ENCODE data around the gene SDK1.

SDK1 gene

DNA sequence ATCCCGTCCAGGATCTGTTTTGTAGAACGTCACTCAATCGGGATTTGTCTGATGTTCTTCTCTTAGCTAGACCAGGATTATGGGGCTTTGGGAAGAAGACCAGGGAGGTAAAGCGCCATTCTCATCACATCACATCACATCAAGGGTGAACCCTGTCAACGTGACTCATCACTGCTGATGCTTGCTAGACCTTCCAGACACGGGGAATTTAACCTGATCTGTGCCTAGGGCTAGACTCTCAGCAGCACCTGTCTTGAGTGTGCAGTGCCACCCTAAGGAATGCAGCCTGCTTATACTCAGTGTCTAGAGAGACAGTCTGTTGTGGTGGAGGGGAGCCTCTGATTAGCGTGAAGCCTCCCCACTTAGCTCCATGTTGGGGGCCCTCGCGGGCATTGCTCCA is 702.5 kb downstream of the SDK1 start:
- H3K4me3 ChIP-seq (ENCODE audit: low read length), result no peak overlapping the region
- no peaks in the 10 kb centered on the region for H3K27me3 ChIP-seq (replicated peaks; ENCODE audit: control insufficient read depth, insufficient read depth, low read length)
- no peaks in the 10 kb centered on the region for H3K9me3 ChIP-seq (ENCODE audit: control insufficient read depth, low read length)
- H3K9ac ChIP-seq (ENCODE audit: low read length), result no peak overlapping the region
- H3K36me3 ChIP-seq (ENCODE audit: control insufficient read depth, insufficient read depth, low read length, severe bottlenecking), result no peaks in the 10 kb centered on the region
- no peak for DNase-seq (ENCODE audit: low read depth)
- H3K4me1 ChIP-seq (ENCODE audit: control insufficient read depth, insufficient read depth, low read length), result no peaks in the 10 kb centered on the region

- no peak for DNase-seq (ENCODE audit: low read depth)
- no peaks in the 10 kb centered on the region for H3K27me3 ChIP-seq (replicated peaks; ENCODE audit: control insufficient read depth, insufficient read depth, low read length)
- H3K4me3 ChIP-seq (ENCODE audit: low read length), result no peak overlapping the region
- no peaks in the 10 kb centered on the region for H3K36me3 ChIP-seq (ENCODE audit: control insufficient read depth, insufficient read depth, low read length, severe bottlenecking)
- H3K4me1 ChIP-seq (ENCODE audit: control insufficient read depth, insufficient read depth, low read length), result no peaks in the 10 kb centered on the region
- H3K9me3 ChIP-seq (ENCODE audit: control insufficient read depth, low read length), result no peaks in the 10 kb centered on the region
- no peak overlapping the region for H3K9ac ChIP-seq (ENCODE audit: low read length)
Observed at GRCh38 chr7:4006687-4007086, 705.6 kb downstream of the SDK1 start.

- H3K36me3 ChIP-seq (ENCODE audit: control insufficient read depth, insufficient read depth, low read length, severe bottlenecking), result no peaks in the 10 kb centered on the region
- no peak for DNase-seq (ENCODE audit: low read depth)
- no peaks in the 10 kb centered on the region for H3K27me3 ChIP-seq (replicated peaks; ENCODE audit: control insufficient read depth, insufficient read depth, low read length)
- peaks cover 5% of the 10 kb centered on the region for H3K4me1 ChIP-seq (ENCODE audit: control insufficient read depth, insufficient read depth, low read length)
- no peak overlapping the region for H3K4me3 ChIP-seq (ENCODE audit: low read length)
- H3K9me3 ChIP-seq (ENCODE audit: control insufficient read depth, low read length), result no peaks in the 10 kb centered on the region
- no peak overlapping the region for H3K9ac ChIP-seq (ENCODE audit: low read length)
Observed at GRCh38 chr7:4009211-4010060, 708.4 kb downstream of the SDK1 start.

DNA sequence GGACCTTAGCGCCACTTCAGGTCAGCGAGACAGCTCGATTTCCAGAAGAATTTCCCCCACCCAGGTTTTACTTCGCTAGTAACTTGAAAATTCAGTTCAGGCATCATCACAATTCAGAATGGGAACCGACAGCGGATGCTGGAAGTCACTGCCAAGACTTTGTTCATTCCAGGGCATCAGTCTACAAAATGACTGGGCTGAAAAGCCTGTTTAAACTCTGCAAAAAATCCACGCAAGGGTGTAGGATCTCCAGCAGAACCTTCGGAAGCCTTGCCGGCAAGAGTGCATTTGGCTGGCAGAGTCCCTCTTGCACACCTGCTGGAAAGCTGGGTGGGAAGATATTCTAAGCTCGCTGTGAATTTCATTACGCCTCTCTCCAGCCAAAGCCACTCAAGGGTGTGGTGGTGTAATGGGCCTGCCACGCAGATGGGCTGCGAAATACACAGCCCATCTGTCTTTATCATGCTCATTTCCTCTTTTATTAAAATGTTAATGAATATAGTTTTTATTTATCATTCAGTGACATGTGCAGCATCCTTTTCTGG is 709.1 kb downstream of the SDK1 start:
- Histone ChIP-seq H3K4me3 (ENCODE audit: low read length) (no peak overlapping the region), H3K4me1 (ENCODE audit: control insufficient read depth, insufficient read depth, low read length) (peaks cover 5% of the 10 kb centered on the region), H3K9ac (ENCODE audit: low read length) (no peak overlapping the region), H3K36me3 (ENCODE audit: control insufficient read depth, insufficient read depth, low read length, severe bottlenecking) (no peaks in the 10 kb centered on the region), H3K9me3 (ENCODE audit: control insufficient read depth, low read length) (no peaks in the 10 kb centered on the region), H3K27me3 (replicated peaks; ENCODE audit: control insufficient read depth, insufficient read depth, low read length) (no peaks in the 10 kb centered on the region)
- DNase-seq (ENCODE audit: low read depth), result no peak

DNA sequence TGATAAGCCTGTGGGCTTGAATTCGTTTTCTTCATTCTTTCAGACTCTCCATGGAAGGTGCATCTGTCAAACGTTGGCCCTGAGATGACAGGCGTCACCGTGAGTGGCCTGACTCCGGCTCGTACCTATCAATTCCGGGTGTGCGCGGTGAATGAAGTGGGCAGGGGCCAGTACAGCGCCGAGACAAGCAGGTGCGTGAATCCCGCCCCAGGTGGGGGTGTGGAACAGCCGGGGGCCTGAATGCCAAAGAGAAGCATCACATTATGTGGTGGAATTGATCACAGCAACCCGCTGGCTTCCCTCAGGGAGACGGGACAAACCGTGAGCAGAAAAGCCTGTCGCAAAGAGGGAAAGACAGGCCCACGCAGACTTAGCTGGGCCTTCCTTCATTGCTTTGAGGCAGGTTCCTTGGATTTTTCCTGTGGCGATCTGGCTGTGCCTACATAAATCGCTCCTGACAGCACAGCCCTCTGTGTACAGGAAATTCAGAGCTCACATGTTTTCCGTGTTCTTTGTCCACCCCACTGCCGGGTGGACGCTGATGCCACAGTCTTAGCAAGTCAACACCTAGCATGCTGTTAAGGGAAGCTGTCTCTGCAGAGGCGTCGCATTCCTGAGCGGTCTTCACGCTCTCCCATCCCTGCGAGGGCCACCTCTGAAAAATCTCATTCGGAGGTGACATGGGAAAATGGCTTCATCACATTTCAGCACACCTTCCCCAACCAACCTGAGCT is 710.0 kb downstream of the SDK1 start:
- Histone ChIP-seq H3K36me3 (ENCODE audit: control insufficient read depth, insufficient read depth, low read length, severe bottlenecking) (no peaks in the 10 kb centered on the region), H3K9me3 (ENCODE audit: control insufficient read depth, low read length) (no peaks in the 10 kb centered on the region), H3K27me3 (replicated peaks; ENCODE audit: control insufficient read depth, insufficient read depth, low read length) (no peaks in the 10 kb centered on the region), H3K4me3 (ENCODE audit: low read length) (no peak overlapping the region), H3K4me1 (ENCODE audit: control insufficient read depth, insufficient read depth, low read length) (peaks cover 5% of the 10 kb centered on the region), H3K9ac (ENCODE audit: low read length) (no peak overlapping the region)
- DNase-seq (ENCODE audit: low read depth), result no peak

GRCh38 chr7:4013793-4014192 is 712.7 kb downstream of the SDK1 start:
- no peak for DNase-seq (ENCODE audit: low read depth)
- no peaks in the 10 kb centered on the region for H3K36me3 ChIP-seq (ENCODE audit: control insufficient read depth, insufficient read depth, low read length, severe bottlenecking)
- H3K4me3 ChIP-seq (ENCODE audit: low read length), result no peak overlapping the region
- no peaks in the 10 kb centered on the region for H3K9me3 ChIP-seq (ENCODE audit: control insufficient read depth, low read length)
- H3K4me1 ChIP-seq (ENCODE audit: control insufficient read depth, insufficient read depth, low read length), result peaks cover 5% of the 10 kb centered on the region
- no peak overlapping the region for H3K9ac ChIP-seq (ENCODE audit: low read length)
- H3K27me3 ChIP-seq (replicated peaks; ENCODE audit: control insufficient read depth, insufficient read depth, low read length), result no peaks in the 10 kb centered on the region

DNA sequence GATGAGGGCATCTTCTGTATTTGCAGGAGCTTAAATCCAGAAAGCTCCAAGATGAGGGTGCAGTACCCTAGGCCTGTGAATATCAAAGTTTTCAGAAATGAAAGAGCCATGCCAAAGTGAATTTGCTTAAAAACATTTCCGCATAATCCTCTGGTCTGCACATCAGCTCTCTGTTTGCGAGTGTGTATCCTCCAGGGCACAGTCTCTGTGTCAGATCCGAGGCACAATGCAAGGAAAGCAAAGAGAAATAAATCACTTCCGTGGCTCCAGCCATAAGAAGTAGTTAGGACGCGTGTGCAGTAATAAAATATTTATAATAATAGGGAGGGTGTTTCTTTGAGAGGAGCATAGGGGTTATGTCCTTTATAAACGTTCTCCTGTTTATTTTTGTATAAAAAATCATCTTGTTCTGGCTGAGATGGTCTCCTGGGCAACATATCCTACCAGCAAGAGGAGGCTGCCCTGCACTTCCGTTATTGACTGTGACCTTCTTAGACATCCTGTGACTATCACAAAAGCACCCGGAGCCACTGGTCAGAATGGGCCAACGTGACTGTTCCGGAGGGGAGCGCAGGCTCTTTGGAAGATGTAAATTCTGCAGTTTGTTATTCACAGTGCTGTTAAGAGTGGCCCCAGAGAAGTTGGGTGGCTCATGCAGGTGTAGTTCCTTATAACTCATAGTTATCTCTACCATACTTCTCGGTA is 713.4 kb downstream of the SDK1 start:
- Histone ChIP-seq H3K9me3 (ENCODE audit: control insufficient read depth, low read length) (no peaks in the 10 kb centered on the region), H3K4me1 (ENCODE audit: control insufficient read depth, insufficient read depth, low read length) (peaks cover 5% of the 10 kb centered on the region), H3K36me3 (ENCODE audit: control insufficient read depth, insufficient read depth, low read length, severe bottlenecking) (no peaks in the 10 kb centered on the region), H3K27me3 (replicated peaks; ENCODE audit: control insufficient read depth, insufficient read depth, low read length) (no peaks in the 10 kb centered on the region), H3K4me3 (ENCODE audit: low read length) (no peak overlapping the region), H3K9ac (ENCODE audit: low read length) (no peak overlapping the region)
- DNase-seq (ENCODE audit: low read depth), result no peak

DNA sequence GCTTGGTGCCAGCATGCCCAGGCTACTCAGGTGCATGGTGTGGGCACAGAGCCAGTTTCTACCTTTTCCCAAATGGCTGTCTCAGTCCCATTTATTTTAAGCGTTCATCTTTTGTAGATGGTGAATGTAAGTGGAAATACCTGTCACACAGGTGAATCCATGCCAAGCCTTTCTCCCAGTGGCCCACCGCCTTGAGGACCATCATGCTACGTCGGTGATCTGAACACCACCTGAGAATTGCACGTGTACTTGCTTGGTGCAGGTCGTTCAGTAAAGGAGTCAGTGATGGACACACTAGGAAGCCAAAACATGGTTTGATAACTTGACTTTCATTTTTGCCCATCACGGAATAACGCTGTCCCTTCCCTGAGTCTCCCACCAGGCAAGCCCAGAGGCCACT is 714.3 kb downstream of the SDK1 start:
- H3K36me3 ChIP-seq (ENCODE audit: control insufficient read depth, insufficient read depth, low read length, severe bottlenecking), result no peaks in the 10 kb centered on the region
- peaks cover 5% of the 10 kb centered on the region for H3K4me1 ChIP-seq (ENCODE audit: control insufficient read depth, insufficient read depth, low read length)
- H3K9ac ChIP-seq (ENCODE audit: low read length), result no peak overlapping the region
- no peaks in the 10 kb centered on the region for H3K9me3 ChIP-seq (ENCODE audit: control insufficient read depth, low read length)
- no peaks in the 10 kb centered on the region for H3K27me3 ChIP-seq (replicated peaks; ENCODE audit: control insufficient read depth, insufficient read depth, low read length)
- no peak for DNase-seq (ENCODE audit: low read depth)
- no peak overlapping the region for H3K4me3 ChIP-seq (ENCODE audit: low read length)

- Histone ChIP-seq H3K36me3 (ENCODE audit: control insufficient read depth, insufficient read depth, low read length, severe bottlenecking) (no peaks in the 10 kb centered on the region), H3K9me3 (ENCODE audit: control insufficient read depth, low read length) (no peaks in the 10 kb centered on the region), H3K27me3 (replicated peaks; ENCODE audit: control insufficient read depth, insufficient read depth, low read length) (no peaks in the 10 kb centered on the region), H3K4me3 (ENCODE audit: low read length) (no peak overlapping the region), H3K4me1 (ENCODE audit: control insufficient read depth, insufficient read depth, low read length) (peaks cover 5% of the 10 kb centered on the region), H3K9ac (ENCODE audit: low read length) (no peak overlapping the region)
- DNase-seq (ENCODE audit: low read depth), result no peak
Observed at GRCh38 chr7:4015996-4016395, 714.9 kb downstream of the SDK1 start.

GRCh38 chr7:4017081-4017480 is 716.0 kb downstream of the SDK1 start:
- Histone ChIP-seq H3K9ac (ENCODE audit: low read length) (no peak overlapping the region), H3K9me3 (ENCODE audit: control insufficient read depth, low read length) (peaks cover 3% of the 10 kb centered on the region), H3K4me1 (ENCODE audit: control insufficient read depth, insufficient read depth, low read length) (peaks cover 5% of the 10 kb centered on the region), H3K36me3 (ENCODE audit: control insufficient read depth, insufficient read depth, low read length, severe bottlenecking) (no peaks in the 10 kb centered on the region), H3K4me3 (ENCODE audit: low read length) (no peak overlapping the region), H3K27me3 (replicated peaks; ENCODE audit: control insufficient read depth, insufficient read depth, low read length) (no peaks in the 10 kb centered on the region)
- no peak for DNase-seq (ENCODE audit: low read depth)

GRCh38 chr7:4017785-4018184 is 716.7 kb downstream of the SDK1 start:
- no peaks in the 10 kb centered on the region for H3K36me3 ChIP-seq (ENCODE audit: control insufficient read depth, insufficient read depth, low read length, severe bottlenecking)
- H3K27me3 ChIP-seq (replicated peaks; ENCODE audit: control insufficient read depth, insufficient read depth, low read length), result no peaks in the 10 kb centered on the region
- H3K9ac ChIP-seq (ENCODE audit: low read length), result no peak overlapping the region
- H3K4me3 ChIP-seq (ENCODE audit: low read length), result no peak overlapping the region
- no peak for DNase-seq (ENCODE audit: low read depth)
- peaks cover 2% of the 10 kb centered on the region for H3K4me1 ChIP-seq (ENCODE audit: control insufficient read depth, insufficient read depth, low read length)
- H3K9me3 ChIP-seq (ENCODE audit: control insufficient read depth, low read length), result peaks cover 3% of the 10 kb centered on the region

Data from adipocyte (in vitro differentiated cells).